Epithelial cell of esophagus (primary cell): ENCODE measurements around the gene CLDN34.

ENCODE experiments used
- DNase-seq: peaks from one replicate; pipeline ENCODE4 v3.0.0; 2010; ENCODE audit warnings: low read depth
- H3K4me3 ChIP-seq: 2 replicates; pipeline ENCODE4 v1.5.1; 2011; ENCODE audit warnings: mild to moderate bottlenecking, low read length, control low read depth
- TF ChIP-seq, protein P1 (sequence below): IDR thresholded peaks from 2 replicates; pipeline ENCODE4 v1.5.1; 2011; ENCODE audit warnings: low read depth, mild to moderate bottlenecking, low read length, control low read depth, inconsistent platforms; ENCODE audit not compliant: insufficient read depth; ENCODE audit errors: missing control alignments

Gene CLDN34

DNA sequence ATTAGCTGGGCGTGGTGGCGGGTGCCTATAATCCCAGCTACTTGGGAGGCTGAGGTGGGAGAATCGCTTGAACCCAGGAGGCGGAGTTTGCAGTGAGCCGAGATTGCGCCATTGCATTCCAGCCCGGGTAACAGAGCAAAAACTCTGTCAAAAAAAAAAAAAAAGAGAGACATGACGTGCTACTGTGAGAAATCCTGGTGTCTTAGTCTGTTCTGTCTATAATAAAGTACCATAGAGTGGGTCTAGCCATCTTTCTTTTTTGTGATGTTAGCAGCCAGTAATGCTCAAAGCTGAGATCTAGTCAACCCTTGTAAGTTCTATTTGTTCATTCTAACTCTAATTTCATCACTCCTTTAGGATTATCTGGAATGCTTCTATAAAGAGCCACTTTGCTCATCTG, 38.9 kb downstream of the CLDN34 start:
- TF ChIP-seq, protein P1, sequence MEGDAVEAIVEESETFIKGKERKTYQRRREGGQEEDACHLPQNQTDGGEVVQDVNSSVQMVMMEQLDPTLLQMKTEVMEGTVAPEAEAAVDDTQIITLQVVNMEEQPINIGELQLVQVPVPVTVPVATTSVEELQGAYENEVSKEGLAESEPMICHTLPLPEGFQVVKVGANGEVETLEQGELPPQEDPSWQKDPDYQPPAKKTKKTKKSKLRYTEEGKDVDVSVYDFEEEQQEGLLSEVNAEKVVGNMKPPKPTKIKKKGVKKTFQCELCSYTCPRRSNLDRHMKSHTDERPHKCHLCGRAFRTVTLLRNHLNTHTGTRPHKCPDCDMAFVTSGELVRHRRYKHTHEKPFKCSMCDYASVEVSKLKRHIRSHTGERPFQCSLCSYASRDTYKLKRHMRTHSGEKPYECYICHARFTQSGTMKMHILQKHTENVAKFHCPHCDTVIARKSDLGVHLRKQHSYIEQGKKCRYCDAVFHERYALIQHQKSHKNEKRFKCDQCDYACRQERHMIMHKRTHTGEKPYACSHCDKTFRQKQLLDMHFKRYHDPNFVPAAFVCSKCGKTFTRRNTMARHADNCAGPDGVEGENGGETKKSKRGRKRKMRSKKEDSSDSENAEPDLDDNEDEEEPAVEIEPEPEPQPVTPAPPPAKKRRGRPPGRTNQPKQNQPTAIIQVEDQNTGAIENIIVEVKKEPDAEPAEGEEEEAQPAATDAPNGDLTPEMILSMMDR: no peak
- H3K4me3 ChIP-seq: no peak overlapping the region
- no peak for DNase-seq

DNA sequence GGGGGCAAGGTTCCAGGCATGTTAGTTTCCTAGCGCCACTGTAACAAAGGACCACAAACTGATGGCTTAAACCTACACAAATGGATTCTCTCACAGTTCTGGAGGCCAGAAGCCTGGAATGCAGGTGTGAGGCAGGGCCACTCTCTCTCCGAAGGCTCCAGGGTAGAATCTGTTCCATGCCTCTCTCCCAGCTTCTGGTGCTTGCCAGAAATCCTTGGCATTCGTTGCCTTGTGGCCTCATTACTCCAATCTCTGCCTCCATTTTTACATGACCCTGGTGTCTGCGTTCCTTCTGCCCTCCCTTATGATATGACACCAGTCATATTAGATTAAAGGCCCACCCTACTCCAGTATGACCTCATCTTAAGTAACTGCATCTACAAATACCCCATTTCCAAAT, 39.6 kb downstream of the CLDN34 start:
- TF ChIP-seq, protein P1: no peak
- no peak for DNase-seq
- H3K4me3 ChIP-seq: no peak overlapping the region

DNA sequence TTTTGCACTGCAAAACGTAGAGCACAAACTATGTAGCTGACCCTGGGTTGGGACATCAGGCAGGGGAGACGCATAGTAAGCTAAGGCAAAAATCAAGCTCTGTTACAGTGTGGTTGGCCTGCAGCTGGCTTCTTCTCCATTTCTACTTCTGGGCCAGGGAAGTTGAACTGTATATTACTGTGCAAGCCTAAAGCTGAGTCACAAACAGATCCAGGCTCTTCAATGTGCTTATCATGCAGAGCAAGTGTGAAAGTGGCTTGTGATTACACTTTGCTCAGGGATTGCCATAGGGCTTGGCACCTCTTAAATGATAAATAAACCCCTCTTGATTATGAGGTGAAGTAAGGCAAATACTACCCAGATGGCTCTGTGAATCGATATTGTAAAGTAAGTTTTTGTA, 40.5 kb downstream of the CLDN34 start:
- DNase-seq: no peak
- no peak overlapping the region for H3K4me3 ChIP-seq
- TF ChIP-seq, protein P1: no peak

DNA sequence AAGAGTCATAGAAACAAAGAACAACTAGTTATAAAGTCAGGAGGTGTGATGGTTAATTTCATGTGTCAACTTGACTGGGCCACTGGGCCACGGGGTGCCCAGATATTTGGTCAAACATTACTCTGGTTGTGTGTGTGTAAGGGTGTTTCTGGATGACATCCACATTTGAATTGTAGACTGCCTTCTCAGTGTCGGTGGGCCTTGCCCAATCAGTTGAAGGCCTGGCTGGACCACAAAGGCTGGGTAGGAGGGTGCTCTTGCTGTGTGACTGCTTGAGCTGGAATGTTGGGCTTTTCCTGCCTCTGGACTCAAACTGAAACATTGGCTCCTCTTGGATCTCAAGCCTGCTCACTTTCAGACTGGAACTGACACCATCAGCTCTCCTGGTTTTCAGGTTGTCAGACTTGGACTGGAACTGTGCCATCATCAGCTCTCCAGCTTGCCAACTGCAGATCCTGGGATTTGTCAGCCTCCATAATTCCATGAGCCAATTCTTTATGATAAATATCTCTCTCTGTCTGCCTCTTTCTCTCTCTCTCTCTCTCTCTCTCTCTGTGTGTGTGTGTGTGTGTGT, 41.4 kb downstream of the CLDN34 start:
- no peak overlapping the region for H3K4me3 ChIP-seq
- no peak for DNase-seq
- TF ChIP-seq, protein P1: no peak

DNA sequence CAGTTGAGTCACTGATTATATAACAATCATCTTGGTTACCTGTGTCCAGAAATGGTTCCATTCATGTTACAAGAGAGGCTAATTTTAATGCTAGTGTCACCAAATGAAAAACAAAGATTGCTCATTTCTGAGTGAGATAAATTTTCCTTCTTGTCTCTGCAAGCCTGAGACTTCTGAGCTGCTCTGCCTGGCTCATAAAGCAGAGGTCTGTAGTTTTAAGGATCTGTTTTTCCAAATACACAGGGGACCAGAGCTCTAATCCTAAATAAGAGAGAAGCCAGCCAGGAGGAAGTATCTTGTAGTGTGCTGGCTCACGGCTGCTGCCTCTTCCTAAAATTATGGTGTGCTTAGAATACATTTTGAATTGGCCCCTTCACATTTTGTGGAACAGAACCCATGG, 42.6 kb downstream of the CLDN34 start:
- DNase-seq: no peak
- TF ChIP-seq, protein P1: no peak
- no peak overlapping the region for H3K4me3 ChIP-seq

DNA sequence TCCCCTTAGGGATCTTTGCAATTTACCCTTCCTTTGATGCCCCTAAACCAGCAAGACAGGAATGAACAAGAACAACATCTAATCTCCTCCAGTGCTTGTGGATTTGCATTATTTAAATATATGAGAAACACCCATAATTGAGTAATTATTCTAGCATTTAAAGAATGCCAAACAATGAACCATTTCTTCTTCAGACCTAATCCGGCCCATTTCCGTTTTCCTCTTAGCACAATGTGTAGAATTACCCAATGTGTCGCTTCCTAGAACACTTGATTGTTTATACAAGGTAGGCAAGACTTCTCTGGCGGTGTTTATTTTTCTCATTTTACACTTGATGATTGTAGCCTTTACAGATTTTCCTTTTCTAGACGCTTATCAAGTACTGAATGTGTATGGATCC, 43.5 kb downstream of the CLDN34 start:
- TF ChIP-seq, protein P1: no peak
- no peak overlapping the region for H3K4me3 ChIP-seq
- peak; percentile 73 for DNase-seq

DNA sequence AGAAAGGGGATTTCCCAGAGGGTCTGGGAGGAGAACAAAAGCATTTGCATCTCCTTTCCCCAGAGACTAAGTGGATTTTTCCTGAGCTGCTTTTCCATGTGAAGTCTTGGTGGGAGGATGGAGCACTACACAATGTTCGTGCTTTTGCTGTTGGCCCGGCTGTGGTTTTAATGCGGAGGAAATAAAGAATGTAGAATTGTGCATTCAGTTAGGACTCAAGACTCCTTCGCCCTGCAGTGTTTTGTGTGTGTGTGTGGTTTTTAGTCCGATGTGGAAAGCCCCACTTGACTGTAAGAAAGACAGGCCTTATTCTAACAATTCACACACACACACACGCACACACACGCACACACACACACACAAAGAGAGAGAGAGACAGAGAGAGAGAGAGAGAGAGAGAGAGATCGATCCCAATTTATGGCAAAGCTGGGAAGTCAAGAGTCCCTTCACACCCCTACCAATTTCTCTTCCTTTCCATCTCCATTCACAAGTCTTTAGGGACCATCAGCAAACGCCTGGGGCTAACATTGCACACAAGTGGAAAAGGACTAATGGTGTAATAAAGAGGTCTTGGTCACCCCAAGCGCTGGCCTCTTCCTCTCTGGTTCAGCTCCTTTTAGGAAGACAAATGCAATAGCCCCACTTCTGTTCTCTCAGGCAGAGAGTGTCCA, 44.2 kb downstream of the CLDN34 start:
- TF ChIP-seq, protein P1: no peak
- DNase-seq: no peak
- no peak overlapping the region for H3K4me3 ChIP-seq
